ENCODE results near the gene PBX1.
A peak's percentile ranks its signal among the peaks of the same experiment; 100 is the strongest.
"Not testable (repeated sequence)": the region's sequence is repeated elsewhere in the genome, so short reads cannot be mapped to it uniquely, and the experiment has no call there.

The PBX1 gene

DNA sequence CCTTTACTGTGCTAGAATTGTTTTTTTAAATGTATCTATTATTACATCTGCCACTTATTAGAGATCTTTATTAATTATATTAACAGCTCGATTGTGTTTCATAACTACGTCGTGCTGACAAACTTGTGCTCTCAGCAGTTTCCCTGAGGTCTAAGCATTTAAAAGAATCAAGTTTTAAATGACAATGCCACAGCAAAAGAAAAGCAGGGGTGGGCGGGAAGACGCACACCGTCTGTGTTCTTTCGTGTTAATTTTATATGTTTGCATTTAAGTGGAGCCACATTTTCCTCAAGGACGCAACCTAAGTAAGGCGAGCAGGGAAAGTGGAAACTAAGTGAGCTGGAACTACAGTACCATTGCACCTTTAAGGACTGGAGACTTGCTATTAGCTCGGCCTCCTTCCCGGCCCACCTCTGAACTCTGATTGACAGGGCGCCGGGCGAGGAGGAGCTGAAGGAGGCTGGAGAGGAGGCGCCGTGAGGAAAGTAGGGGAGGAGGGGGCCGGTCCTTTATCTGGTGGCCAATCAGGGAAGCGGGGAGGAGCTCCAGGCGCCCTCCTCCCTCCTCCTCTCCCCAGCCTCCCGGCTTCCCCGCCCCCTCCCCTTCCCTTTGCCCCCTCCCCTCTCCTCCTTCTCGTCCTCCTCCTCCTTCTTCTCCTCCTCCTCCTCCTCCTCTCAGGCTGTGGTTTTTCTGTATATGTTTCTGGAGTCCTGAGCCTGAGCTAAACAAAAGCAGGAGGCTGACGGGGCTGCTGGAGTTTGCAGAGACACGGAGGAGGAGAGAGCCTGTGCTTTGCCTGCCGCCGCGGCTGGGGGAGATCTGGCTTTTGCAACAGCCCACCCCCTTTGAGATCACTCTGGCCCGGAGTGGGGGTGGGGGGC lies at the start of gene PBX1:
Gene PBX1, plus strand, starts transcription at position 724 of the 881 bp plus-strand sequence.
- peak; percentile 98 for DNase-seq (ENCODE audit: low read depth)

DNA sequence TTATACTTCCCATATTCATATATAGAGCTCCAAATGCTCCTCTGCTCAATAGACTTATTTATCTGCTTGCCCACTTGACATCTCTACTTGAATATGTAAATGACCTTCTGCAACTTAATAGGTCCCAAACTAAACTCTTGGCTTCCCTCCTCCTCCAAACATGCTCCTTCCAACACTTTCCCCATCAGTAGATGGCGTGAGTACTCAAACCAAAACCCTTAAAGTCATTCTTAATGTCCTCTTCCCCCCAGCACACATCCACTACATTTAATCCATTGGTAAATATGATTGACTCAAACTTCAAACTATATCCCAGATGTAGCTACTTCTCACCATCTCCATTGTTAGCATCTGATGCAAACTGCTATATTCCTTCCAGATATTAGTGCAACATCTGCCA lies 48.5 kb upstream of the PBX1 start:
- no peak for DNase-seq (ENCODE audit: low read depth)

DNA sequence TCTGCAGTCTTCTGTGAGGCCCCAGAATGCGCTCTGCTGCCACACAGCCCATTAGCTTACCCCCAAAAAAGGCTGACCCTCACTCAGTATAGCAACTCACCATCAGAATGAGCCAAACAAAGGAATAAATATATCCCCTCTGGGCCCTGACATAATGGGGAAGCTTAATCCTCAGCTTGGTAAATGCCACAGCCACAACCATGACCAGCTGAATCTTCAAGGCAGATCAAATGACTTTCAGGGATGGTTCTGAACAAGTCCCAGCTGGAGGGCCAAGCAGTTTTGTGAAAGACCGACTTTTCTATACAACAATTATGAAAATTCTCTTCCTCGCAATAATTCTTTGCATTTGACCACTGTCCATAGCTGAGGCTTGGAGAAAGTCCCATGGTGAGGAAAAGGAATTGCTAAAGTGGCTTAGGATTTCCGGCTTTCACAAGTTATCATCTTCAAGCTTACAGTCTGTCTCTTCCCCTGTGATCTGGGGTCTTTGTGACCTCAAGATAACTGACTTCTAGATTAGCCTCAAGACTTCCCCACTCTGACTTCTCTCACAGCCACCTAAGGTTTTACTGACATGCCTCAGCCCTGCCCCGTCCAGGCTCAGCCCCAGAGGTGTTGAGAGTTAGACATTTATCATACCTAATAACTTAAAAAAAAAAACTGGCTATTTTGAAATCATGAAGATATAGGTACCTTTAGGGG lies 47.8 kb upstream of the PBX1 start:
- DNase-seq (ENCODE audit: low read depth): no peak

DNA sequence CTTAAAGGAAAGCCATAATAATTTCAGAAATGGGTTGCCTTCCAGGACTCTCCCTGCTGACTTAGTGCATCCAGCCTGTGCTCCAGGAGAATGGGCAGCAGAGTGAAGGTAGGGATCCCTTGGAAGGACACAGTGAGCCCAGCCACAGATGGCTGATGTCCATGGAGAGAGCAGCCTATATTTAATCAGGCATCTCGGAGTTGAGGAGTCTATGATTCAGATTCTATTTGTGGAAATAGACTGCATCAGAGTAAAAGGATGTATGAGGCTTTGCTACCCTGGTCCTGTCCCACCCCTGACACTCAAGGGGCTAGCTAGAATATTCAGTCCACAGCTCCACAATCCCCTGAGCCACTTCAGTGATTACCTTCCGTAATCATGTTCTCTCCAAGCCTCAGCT lies 43.8 kb upstream of the PBX1 start:
- DNase-seq (ENCODE audit: low read depth): no peak

DNA sequence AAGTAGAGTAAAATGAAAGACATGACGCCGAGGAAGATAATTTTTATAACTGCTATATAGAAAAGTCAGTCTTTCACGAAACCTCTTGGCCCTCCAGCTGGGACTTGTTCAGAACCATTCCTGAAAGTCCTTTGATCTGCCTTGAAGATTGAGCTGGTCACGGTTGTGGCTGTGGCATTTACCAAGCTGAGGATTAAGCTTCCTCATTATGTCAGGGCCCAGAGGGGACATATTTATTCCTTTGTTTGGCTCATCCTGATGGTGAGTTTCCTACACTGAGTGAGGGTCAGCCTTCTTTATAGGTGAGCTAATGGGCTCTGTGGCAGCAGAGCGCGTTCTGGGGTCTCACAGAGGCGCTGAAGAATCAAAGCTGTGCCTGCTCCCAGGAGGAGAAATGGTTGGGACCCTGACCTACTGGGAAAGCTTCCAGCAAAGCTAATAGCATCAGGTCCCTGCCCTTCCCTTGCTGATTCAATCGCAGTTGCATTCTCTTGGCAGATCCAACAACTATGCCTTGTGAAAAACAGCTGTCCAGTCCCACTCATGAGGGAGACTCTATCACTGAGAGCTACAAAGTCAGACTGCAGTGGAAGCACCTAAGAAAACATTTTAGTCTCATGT lies 43.2 kb upstream of the PBX1 start:
- no peak for DNase-seq (ENCODE audit: low read depth)

DNA sequence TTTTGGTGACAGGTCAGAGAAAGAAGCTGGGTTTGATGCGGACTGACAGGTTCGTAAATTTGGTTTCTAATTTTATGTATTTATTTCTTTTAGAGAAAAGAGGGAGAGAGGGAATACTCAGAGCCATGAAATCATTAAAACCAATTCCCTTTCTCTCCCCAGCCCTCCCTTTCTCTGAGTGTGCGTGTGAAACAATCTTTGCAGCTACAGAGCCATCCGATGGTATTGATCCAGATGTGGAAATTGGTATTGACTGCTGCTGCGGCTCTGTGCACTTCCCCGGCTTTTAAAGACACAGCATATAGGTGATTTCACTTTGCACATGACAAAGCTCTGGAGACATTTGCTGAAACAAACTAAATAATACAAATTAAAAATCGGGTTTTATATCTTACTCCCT lies 42.4 kb upstream of the PBX1 start:
- DNase-seq (ENCODE audit: low read depth): no peak

DNA sequence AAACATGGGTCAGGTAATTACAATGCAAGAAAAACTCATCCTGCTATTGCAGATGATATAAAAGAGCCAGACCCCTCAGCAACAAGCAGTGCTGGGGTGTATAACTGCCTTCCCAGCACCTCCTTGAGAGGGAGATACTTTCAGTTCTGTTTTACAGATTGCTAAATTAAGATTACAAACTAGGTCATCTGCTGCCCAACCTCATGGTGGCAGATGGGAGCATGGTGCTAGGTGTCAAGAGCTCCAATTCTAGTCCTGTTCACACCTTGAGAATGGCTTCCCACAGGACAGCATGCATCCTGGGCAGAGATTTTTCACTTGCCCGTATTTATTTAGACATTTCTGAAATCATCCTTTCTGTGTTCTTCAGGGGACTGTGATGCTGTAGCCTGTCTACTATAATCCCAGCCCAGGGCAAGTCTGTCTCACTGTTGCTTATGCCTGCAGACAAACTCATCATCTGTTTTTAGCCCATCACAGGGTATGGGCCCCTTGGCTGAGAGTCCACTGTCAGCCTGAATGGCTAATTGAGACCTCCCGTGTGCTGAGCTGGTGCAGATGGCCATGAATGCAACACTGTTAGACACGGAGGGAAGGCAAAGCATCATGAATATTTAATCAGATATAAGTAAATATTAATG lies 40.2 kb upstream of the PBX1 start:
- DNase-seq (ENCODE audit: low read depth): no peak

DNA sequence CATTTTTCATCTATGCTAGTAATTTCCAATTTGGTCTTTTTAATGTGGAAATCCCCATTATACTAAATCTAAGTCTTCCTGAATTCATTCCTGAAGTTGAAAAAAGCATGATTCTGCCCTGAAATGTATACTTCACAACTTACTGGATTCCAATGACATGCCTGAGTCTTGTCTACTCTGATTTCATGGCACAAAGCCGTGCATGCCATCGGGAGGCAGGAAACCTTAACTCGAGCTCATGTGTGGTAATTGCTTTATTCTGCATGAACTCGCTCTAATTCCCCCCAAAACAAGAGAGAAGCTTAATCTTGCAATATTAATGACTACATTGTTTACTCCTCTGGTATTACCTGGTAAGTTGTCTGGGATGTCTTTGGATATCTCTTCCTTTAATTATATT lies 39.6 kb upstream of the PBX1 start:
- no peak for DNase-seq (ENCODE audit: low read depth)

DNA sequence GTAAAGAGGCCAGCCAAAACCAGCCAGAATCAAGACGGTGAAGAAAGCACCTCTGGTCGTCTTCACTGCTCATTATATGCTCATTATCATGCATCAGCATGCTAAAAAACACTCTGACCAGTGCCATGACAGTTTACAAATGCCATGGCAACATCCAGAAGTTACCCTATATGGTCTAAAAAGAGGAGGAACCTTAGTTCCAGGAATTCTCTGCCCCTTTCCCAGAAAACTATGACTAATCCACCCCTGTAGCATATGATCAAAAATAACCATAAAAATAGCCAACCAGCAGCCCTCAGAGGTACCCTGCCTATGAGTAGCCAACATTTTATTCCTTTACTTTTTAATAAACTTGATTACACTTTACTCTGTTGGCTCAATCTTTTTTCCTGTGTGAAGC lies 34.2 kb upstream of the PBX1 start:
- no peak for DNase-seq (ENCODE audit: low read depth)

DNA sequence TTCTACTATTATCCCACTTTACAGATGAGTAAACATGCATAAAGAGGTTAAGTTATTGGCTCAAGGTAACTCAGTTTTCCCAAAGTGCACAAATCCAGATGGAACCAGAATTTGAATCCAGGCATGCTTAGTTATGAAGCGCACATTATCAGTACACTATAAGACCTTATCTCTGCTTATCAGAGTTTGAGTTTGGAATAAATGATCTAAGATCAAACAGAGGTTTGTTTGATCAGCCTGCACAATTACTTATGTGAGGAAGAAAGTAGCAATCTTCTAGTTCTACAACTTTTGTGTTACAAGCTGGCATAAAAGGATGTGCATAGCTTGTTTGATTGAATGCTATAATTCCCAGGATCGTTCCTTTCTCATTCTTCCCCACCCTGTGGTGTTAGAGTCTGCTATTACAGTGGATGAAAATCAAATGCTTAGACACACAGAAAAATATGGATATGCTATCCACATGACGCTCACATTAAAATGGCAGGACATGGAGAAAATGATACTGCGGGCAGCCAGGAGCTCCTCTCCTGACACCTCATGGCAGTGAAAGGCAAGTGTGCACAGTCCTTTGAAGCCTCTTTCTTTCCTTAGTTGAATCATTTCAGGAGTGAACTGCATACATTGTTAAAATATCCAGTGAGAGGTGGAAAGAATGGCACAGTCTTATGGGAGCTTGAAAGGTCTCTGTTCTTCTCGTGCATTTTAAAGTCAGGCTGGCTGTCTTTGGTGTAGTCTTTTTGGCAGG lies 23.9 kb upstream of the PBX1 start:
- DNase-seq (ENCODE audit: low read depth): no peak

DNA sequence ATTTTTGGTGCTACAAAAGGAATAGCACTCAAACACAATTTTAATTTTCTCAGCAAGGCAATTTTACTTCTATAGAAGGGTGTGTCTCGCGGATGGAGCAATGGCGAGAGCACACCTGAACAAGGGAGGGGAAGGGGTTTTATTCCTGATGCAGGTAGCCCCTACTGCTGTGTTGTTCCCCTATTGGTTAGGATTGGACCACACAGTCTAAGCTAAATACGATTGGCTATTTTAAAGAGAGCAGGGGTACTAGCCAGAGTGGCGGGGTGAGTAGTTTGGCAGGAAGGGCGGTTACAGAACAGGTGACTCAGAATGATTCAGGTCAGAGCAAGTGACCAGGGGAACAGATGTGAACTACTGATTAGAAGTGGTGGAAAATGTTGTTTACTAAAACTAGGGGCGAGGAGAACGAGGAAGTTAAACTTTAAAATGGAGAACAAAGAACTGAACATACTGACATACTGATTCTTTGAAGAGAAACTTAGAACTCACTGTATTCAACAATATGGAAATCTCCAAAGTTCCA lies 6.5 kb upstream of the PBX1 start:
- not testable (repeated sequence) for DNase-seq (ENCODE audit: low read depth)

DNA sequence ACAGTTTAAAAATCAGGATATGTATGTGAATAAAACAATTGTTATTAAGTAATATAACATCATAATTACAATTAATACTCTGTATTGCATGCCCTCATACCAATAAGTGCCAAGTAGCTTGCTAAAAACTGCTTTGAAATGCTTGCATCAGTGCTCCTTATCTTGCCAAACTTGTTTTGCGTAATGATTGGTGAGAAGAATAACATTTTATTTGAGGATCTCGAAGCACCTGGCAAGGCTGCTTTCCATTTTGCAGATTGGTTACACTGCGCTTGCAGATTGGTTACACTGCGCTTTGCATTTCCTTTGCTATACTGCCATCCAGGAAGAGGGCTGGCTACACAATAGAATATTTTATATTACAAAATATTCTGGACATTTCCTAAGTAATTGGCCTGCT lies 1.7 kb upstream of the PBX1 start:
- DNase-seq (ENCODE audit: low read depth): no peak

DNA sequence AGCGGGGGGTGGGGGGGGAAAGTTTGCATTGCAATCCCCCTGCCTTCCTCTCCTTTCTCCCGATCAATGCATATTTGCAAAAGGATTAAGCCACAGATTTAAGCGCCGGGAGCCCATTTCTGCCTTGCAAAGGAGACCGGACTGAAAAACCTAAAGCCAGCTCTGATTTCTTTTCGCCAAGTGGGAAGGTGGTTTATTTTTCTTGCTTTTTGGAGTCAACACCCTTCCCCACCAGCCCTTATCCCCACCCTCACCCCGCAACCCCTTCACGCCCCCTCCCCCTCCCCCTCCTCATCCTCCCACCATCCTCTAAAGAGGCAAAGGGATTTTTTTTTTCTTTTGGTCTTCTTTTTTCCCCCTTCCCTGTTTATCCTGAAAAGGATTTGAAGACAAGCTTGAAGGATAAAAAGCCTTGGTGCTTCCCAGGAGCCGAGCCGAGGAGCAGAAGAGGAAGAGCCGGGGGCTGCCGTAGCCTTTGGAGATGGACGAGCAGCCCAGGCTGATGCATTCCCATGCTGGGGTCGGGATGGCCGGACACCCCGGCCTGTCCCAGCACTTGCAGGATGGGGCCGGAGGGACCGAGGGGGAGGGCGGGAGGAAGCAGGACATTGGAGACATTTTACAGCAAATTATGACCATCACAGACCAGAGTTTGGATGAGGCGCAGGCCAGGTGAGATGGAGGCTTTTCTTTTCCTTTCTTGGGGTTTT lies 513 bp downstream of the PBX1 start:
- DNase-seq (ENCODE audit: low read depth): peak; percentile 49

DNA sequence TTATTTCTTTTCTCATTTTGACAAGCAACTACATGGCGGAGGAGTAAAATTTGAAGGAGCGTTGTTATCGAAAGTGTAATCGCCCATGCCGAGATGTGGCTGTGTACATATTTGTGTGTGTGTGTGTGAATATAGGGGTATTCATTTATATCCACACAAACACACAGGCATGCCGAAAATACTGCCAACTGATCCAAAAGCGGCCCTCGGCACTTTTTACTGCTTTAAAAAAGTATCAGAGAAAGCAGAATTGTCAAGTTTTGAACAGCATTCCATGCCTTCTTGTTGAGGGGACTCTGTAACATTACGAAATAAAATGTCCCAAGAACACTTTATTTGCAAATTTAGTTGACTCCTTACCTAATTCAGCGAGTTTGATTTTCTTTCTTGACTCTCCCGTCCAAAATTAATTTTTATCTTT lies 1.1 kb downstream of the PBX1 start:
- peak; percentile 17 for DNase-seq (ENCODE audit: low read depth)

DNA sequence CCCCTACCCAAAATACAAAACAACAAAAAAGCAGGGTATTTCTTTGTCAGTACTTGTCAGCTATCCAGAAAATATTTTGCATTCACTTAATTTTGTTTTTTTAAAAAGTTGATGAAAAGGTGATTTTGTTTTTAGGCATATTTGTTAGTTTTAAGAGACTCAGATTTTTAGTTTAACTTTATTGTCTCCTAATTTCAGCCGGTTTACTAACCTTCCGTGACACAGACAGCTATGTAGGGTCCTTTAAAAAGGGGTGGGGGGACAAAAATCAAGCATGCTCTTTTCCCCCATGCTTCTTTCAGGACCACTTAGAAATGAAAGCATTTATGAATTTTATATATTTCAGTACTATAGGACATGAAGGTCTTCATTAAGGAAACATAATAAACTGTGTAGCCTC lies 1.6 kb downstream of the PBX1 start:
- DNase-seq (ENCODE audit: low read depth): no peak

DNA sequence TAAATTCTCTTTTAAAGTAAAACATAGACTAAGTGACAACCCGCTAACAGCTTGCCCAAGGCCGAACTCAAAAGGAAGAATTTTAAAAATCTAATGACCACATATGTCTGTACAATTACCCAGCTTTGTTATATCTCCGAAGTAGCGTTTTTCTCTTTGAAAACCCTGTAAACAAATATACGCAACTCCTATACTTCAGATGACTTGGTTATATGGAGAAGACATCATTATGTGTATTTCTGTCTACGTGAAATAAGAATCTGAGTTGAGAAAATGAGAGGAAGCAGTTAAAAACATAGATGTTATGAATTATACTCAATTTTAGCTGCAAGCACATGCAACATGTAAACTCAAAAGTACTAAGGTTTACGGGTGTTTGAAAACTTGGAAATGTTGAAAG lies 2.0 kb downstream of the PBX1 start:
- peak; percentile 15 for DNase-seq (ENCODE audit: low read depth)

DNA sequence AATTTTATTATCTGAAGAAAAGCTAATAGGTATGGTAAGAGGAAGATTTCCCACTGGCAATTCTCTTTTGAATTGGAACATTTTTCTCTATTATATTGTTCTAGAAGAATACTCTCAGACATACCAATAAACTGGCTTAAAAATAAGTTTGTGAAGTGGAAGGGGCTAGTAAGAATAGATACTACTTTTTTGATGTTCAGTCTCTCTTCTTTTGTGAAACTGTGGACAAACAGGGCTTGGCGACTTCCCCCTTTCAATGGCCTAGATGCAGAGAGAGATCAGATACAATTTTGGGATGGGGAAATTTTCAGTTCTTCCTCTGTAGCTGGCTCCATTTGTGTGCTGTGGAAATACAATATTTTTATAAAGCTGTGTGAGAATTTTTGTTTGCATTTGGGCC lies 2.5 kb downstream of the PBX1 start:
- DNase-seq (ENCODE audit: low read depth): no peak

DNA sequence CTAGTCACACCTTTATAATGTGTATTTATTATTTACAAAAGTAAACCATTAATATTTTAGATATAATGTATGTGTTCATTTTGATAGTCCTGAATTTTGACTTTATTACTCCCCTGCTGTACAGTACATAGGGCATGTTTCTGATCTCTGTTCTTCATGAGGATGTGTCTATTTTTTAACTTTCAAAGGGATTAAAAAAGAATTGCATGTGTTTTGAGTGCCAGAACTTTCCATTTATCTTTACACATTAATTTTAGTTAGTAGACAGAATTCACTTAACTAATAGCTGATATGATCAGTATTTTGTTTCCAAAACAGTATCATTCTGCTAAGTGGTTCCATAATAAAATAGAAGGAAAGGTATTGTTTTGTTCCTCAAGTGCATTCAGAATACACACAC lies 3.1 kb downstream of the PBX1 start:
- no peak for DNase-seq (ENCODE audit: low read depth)

DNA sequence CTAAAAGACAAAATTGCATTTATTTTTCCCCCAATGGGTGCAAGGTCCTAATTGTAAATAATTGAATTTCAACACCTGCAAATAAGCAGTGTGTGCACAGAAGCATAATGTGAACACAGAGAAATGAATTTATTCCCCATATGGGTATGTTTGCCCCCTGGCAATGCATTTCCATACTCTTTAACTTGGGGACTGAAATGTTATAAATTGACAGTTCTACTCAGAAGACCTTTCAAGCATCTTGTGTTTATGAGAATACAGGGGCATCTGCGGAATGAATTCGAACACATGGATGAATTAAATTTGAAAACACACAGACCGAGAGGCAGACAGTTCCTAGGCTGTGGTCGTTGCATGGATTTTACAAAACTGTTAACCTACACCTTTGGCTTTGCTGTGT lies 3.5 kb downstream of the PBX1 start:
- no peak for DNase-seq (ENCODE audit: low read depth)

DNA sequence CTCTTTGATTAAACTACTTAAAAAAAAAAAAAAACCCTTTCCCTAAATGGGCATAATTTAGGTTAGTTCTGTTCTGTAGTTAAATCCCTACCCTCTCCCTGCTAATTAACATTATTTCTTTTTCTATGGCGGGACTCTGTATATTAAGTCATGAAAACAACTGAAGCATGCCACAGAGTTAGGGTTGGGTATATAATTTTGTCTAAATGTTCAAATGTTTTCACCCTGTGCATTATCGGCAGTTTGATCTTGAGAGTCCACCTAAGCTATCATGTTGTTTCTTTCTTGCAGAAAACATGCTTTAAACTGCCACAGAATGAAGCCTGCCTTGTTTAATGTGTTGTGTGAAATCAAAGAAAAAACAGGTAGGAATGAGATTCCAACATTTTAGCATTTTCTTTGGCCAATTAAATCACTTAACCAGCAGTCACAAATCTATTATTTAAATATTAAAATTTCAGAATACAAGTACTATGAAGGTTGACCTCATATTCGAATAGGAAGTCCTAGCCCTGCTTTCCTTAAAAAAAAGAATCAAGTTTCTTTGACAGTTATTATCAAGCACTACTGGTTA lies 4.0 kb downstream of the PBX1 start:
- DNase-seq (ENCODE audit: low read depth): no peak

Measured in ELR (cell line).